Activated CD4-positive, CD25-positive, alpha-beta regulatory T cell treated with anti-CD3 and anti-CD28 coated beads, Interleukin-2, amount 50 U/mL, for 24 hours (primary cell): Measurements from ENCODE around the gene PCK2.
"Not testable (repeated sequence)": the region's sequence is repeated elsewhere in the genome, so short reads cannot be mapped to it uniquely, and the experiment has no call there.

Experiments
- ATAC-seq, 2 donors: fragments of 150-1000 bp; cut with Tn5 transposase; one replicate each; pipeline ENCODE4 v1.10.0; 2021; ENCODE audit warnings: mild to moderate bottlenecking in 1 of 2, moderate library complexity in 1 of 2

Gene PCK2

DNA sequence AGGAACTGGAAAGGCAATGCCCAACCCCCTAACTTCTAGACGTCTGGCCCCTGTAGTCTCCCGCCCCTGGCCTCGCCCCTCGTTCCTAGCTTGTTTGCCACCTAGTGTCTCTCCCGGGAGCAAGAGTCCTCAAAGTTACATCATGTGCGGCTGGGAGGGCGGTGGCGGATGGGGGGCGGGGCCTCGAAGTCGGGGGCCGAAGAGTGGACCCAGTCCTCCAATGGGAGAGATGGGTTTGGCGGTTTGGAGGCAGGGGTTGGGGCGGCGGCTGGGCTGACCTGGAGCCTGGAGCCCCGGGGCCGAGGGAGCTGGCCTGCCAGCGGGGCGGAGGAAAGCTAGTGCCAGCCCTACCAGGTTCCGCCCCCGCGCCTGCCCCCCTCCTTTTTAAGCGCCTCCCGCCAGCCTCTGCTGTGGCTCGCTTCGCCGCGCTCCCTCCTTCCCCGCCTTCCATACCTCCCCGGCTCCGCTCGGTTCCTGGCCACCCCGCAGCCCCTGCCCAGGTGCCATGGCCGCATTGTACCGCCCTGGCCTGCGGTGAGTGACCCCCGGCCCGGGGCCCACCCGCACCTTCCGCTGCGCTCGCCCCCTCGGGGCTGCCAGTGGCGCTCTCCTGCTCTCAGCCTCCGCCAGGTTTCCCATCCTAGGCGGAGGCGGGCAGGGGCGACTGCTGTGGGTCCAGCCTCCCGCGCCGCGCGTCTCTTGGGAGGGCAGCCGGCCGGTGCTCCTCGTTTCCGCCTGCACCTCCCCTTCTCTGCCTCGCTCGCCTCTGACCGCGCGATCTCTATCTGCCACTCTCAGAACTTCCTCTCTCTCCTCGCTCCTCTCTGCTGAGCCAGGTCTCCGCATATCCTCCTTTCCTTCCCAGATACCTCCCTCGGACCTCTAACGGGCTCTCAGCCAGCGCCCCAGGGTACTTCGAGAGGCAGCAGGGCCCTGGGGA lies at the start of gene PCK2:
Gene PCK2 (plus strand): TSS at position 411 of the 940 bp plus-strand sequence. CDS start 95 bp downstream, at position 506.
- ATAC-seq, result peak; percentile 75 to 77

DNA sequence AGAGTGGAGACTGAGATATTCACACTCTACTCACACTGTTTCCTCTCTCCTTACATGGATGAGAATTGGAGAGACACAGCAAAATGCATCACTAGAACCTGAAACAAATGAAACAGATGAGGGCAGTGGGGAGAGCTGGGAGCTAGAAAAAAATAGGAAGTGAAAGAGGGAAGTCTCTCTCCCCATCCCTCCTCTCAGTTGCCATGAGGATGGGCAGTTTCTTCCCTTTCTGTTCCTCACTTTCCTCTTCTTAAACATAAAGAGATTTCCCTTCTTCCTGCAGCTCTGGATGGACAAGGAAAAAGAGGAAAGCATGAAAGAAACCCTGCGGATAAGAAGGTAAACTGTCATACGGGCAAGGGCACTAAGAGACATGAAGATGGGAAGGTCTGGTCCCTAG lies 45.1 kb upstream of the PCK2 start:
- ATAC-seq, result not testable (repeated sequence)

DNA sequence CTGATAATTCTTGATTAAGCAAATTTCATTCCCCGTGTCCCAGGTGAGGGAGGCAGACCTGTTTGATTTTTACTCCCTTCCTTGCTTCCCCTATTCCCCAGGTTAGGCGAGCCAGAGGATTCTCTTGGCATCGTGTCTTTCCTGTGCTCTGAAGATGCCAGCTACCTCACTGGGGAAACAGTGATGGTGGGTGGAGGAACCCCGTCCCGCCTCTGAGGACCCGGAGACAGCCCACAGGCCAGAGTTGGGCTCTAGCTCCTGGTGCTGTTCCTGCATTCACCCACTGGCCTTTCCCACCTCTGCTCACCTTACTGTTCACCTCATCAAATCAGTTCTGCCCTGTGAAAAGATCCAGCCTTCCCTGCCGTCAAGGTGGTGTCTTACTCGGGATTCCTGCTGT lies 43.4 kb upstream of the PCK2 start:
- not testable (repeated sequence) for ATAC-seq

DNA sequence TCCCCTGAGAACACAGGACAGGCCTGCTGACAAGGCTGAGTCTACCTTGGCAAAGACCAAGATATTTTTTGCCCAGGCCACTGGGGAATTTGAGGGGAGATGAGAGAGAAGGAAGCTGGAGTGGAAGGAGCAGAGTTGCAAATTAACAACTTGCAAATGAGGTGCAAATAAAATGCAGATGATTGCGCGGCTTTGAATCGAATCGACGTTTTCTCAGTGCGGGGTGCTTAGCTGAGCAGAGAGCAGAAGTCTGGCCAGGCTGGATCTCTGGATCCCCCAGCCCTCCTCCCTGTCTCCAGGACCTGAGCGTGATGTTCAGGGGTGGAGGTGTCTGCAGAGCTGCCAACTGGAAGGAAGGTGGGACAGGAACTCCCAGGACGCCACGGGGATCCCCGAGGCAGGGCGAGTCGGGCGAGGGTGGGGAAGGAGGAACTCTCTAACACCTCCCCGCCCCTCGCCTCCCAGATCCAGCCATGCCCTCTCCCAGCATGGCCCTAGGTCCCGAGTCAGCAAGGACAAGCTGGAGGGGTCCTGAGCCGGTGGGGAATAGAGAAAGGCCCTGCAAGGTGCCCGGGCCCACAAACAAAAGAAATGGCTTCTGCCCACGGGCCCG lies 42.8 kb upstream of the PCK2 start:
- no peak for ATAC-seq

DNA sequence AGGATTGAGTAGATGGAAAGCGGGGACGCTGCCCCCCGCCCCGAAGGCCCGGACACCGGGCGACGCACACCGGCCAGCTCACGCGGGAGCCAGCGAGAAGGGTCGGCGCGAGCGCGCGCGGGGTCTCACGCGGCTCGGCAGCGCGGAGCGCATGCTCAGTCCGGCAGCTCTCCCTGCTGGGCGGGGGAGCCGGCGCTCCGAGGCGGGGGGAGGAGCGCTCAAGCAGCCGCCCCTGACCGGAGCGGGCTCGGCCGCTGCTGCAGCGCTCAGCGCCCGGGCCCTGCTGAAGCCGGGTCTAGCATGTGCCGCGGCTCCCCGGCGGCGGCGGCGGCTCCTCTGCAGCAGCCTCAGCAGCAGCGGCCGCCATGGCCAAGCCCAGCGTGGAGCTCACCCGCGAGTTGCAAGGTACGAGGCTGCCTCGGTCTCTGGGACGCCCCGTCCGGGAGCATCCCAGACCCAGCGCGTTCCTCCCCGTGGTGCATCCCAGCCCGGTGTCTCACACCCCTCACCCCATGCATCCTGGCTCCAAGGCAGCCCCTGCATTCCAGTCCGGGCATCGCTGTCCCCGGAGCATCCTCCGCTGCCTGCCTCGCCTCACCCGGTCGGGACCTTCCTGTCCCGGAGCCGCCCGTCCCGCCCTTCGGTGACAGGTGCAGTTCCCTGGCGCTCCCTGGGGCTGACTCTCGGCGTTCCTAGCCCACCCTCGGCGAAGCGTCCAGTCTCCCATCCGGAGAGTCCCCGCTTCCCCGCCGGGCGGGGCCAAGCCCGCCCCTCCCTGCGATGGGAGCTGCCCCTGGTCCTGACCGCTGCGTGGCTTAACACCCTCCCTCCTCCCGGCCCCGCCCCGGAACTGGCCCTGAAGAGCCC lies 42.1 kb upstream of the PCK2 start, which contains the start of gene CARMIL3:
Gene CARMIL3 (plus strand): TSS at position 221 of the 867 bp plus-strand sequence. CDS start 145 bp downstream, at position 366.
- ATAC-seq, result peak; percentile 56 to 63

DNA sequence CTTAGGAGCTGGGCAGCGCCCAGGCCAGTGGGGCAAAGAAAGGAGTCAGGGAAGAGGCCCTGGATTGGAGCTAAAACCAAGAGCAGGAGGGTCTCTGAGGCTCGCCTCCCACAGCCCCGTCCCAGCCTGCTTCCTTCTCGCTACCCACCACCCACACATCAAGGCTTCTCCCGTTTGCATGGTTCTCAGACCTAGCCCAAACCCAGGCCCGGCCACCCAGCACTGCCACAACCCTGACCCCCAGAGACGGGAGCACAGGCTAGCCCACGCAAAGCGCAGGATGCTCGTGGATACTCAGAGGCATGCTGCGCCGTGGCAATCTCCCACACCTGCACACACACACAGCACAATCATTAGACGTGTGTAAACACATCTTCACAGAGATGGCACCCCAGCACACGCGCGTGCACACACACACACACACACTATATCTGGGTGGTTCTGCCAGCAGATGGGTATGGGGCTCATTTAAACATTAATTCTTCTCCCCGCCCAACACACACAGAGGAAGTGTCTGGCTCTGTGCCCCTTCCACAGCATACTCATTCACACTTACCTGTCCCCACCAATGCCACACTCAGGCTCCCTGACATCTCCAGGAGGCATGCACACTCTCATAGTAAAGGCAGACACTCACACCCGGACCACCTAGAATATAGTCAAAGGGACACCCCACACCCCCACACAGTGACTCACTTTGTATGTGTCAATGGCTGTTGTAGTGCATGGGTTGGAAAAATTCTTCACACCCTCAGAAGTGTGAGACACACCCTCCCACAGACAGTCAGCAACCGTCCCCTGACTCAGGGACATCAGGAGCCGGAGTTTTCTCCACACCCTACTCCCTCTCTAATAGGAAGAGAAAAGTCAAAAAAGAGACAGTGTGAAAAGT lies 41.2 kb upstream of the PCK2 start:
- ATAC-seq, result peak; percentile 84 to 85

DNA sequence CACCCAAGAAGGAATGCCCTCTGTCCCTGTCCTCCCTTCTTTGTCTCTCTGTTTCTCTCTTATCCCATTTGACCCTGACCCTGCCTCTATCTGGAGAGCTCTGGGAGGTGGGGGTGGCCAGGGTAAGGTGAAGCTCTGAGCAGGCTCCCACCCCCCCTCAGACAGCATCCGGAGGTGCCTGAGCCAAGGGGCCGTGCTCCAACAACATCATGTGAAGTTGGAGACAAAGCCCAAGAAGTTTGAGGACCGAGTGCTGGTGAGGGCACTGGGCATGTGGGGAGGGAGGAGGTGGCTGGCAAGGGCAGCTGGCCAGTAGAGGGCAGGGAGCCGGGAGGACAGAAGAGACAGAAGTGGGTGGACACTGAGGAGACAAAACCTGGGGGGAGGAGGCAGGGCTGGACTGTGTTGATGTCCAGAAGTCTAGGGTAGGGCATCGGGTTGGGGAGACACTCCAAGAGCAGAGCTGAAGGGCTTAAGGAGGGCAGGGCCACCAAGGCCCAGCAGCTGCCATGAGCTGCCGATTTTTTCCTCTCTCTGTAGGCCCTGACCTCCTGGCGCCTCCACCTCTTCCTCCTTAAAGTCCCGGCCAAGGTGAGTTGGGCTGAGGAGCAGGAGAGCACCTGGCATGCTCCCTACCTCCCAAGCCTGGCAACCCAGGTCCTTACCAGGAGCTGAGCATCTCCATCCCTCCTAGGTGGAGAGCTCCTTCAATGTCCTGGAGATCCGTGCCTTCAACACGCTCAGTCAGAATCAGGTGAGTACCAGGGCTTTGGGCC lies 40.4 kb upstream of the PCK2 start:
- ATAC-seq, result no peak

DNA sequence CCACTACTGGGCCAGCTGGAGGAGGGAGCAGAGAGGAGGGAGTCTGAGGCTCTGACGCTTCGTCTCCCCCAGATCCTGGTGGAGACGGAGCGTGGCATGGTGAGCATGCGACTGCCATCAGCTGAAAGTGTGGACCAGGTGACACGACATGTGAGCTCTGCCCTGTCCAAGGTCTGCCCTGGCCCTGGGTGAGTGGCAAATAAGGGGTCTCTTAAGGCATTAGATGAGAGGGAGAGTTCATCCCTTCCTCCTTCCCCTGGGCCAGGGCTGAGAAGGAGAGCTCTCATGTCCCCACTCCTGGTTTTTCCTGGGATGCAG lies 39.8 kb upstream of the PCK2 start:
- no peak for ATAC-seq

DNA sequence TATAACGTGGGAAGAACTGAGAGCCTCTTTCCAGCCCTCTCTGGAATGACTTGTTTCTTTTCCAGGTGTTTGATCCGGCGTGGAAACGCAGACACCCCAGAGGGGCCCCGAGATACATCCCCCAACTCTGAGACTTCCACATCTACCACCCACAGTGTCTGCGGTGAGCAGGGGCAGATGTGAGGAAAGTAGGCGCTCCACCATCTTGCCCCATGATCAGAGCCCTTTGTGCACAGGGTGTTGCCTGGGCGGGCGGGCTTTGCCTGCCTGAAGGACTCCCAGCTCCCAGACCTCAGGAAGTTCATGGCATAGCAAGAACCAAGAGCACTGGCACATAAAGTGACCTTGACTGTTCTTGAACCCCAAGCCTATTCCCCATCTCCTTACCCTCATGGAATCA lies 39.5 kb upstream of the PCK2 start:
- ATAC-seq, result no peak

DNA sequence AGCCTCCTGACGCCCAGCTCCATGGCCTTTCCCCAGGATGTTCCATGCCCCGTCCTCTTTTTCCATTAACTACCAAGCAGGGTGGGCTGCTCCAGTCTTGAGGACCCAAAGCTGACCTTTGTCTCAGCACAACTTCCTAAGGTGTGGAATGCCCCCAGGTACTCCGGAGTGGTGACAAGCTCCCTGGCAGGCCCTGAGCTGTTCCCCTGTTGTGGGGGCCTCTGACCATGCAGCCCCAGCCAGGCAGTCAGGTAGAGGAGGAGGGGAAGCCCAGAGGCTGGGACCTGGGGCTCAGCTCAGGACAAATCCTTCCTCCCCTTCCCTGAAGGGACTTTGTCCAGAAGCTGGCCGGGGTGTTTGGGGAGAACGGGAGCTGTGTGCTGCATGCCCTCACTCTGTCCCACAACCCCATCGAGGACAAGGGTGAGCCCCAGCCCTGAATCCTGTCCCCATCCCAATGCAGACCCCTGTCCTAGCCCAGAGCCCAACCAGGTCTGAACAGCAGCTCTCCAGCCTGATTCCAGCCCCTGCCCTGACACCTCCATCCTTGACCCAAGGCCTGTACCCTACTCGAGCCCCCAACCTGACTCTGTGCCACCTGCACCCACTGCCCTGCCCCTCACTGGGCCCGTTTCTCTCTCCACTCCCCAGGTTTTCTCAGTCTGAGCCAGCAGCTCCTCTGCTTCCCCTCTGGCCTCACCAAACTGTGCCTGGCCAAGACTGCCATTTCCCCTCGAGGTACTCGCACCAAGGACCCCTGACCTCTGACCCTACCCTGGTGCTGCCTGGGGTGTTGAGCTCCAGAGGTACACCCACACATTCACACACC lies 37.9 kb upstream of the PCK2 start:
- no peak for ATAC-seq

DNA sequence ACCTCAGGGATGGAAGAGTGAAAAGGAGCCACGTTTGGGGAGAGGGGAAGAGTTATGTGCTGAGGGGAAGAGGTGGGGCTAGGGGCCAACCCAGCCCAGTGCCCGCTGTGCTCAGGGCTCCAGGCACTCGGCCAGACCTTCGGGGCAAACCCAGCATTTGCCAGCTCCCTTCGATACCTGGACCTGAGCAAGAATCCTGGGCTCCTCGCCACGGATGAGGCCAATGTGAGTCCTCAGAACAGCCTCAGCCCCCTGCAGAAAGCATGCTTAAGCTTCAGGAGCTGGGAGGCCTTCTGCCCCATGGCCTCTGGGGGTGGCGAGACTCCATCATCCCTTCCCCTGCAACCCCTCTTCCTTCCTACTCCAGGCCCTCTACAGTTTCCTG lies 37.3 kb upstream of the PCK2 start:
- ATAC-seq, result no peak

DNA sequence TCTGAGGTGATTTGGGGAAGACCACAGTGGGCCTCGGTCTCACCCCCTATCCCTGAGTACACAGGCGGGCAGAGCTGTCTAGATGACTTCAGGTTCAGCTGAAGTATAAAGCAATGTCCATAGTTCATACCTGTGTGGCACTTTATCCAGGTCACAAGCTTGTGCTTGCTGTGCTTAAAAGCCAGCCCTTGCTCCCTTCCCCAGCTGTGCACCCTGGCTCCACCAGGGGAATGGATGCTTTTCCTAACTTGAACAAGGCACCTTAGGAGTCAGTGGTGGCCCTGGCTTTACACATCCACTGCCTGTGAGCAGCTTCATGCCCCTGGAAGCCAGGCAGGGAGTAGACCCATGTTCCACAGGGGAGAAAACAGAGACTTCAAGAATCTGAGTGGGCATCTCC lies 36.8 kb upstream of the PCK2 start:
- no peak for ATAC-seq

DNA sequence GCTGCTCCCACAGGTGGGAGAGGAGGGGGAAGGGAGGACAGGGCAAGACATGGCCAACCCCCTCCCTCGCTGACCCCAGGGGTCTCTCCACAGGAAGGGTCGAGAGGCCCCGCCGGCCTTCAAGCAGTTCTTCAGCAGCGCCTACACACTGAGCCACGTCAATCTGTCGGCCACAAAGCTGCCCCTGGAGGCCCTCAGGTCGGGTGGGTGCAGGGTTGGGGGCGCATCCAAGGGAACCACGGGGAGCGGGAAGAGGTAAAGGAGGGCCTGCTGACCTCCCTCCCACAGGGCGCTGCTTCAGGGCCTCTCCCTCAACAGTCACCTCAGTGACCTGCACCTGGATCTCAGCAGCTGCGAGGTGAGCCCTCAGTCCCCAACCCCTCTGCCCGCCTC lies 36.2 kb upstream of the PCK2 start:
- no peak for ATAC-seq

DNA sequence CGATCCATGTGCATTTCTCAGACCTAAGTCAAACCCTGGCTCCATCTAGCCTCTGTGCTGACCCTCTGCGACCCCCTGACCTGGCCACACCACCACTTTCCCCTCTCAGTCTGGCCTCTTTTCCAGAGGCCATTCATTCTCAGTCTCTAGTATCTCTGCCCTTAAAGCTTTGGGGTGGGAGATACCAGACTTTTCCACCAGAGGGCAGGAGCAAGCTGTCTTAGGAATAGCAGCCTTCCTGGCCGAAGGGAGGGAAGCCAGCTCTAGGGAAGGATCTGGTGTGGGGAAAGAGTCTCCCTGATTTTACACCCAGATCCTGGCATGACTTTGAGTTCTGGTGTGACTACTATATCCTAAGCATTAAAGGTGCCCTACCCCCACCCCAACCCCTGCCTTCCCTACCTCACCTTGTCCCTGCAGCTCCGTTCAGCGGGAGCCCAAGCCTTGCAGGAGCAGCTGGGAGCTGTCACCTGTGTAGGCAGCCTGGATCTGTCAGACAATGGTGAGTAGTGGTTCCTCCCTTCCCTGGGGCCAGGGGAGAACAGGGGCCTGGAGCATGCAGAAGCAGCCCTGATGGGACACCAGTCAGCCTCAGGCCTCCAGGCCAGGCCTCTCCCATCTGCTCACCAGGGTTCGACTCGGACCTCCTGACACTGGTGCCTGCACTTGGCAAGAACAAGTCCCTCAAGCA lies 35.7 kb upstream of the PCK2 start:
- ATAC-seq, result no peak

DNA sequence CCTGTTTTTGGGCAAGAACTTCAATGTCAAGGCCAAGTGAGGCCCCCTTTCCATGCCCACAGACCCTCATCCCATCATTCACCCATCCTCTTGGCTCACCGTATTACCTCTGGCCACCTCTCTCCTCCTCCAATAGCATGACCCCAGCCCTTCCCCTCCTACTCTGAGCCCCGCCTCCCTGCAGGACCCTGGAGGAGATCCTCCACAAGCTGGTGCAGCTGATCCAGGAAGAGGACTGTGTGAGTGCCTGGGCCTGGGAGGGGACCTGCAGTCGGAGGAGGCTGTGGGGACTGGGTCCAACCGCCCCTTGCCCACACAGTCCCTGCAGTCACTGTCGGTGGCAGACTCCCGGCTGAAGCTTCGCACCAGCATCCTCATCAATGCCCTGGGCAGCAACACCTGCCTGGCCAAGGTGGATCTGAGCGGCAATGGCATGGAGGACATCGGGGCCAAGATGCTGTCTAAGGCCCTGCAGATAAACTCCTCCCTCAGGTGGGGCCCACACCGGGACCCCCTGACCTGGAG lies 35.1 kb upstream of the PCK2 start:
- no peak for ATAC-seq

DNA sequence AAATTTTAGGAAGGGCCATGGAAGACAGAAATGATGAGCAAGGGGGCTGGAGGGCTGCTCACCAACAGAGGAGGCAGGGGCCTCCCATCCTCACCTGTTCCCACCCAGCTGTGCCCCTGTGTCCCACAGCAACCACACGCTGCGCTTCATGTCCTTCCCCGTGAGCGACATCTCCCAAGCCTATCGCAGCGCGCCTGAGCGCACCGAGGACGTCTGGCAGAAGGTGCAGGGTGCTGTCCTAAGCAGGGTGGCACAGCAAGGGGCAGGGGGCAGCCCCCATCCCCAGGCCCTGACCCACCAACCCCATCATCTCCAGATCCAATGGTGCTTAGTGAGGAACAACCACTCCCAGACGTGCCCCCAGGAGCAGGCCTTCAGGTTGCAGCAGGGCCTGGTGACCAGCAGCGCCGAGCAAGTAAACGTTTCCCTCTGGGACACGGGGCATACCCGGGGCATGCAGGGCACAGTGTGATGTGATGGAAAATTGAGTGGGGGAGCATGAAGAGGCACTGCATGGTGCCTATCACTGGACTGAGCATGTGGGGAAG lies 34.2 kb upstream of the PCK2 start:
- ATAC-seq, result no peak

DNA sequence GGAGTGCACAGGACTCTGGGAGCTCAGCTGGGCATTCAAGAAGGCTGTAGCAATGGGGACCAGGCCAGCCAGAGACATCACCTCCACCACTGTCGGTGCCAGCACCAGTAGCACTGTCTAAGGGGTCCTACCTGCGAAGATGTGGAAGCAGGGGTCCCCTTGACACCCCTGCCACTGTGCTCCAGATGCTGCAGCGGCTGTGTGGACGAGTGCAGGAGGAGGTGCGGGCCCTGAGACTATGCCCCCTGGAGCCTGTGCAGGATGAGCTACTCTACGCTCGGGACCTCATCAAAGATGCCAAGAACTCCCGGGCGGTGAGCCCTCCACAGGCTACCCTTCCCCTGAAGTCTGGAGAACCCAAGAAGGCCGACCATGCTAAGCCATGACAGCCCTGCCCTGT lies 33.7 kb upstream of the PCK2 start:
- no peak for ATAC-seq

DNA sequence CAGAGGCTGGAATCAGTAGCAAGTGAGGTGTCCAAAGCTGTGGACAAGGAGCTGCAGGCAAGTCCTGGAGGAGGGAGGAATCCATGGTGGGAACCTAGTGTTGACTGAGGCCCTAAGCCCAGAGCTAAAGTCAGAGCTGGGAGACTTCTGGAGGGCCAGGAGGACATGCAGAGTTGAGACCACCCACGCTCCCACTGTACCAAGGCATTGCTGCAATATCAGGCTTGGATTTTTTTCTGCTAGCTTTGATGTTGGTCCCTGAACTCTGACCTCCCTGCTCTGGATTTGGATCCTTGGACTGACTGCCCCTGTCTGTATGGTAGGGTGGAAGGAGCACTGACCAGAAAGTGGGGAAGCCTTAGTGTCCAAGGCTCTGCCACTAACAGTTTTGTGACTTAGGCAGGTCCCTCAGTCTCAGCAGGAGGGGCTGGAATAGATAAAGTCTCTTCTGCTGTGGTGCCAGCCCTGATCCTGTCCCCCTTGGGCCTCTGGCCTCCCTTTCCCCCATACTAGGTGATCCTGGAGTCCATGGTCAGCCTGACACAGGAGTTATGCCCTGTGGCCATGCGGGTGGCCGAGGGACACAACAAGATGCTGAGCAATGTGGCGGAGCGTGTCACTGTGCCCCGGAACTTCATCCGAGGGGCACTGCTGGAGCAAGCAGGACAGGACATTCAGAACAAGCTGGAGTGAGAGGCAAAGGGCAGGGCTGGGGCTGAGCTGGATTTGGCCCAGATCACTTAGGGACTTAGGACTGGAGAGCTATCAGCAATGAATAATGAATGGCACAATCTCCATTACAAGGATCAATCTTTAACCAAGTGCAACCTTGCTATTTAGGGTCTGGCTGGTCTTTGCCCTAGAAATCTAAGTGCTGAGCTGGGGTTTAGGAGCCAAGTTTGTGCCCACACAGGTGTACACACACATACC lies 32.9 kb upstream of the PCK2 start:
- no peak for ATAC-seq
